GM19043 (cell line): ENCODE results near the gene ROBO1.
A peak's percentile ranks its signal among the peaks of the same experiment; 100 is the strongest.

Source experiments
- ATAC-seq: cut with Tn5 transposase; IDR thresholded peaks from one replicate; pipeline ENCODE4 v1.9.1; 2021; ENCODE audit warnings: low read depth; ENCODE audit not compliant: unreplicated experiment

The ROBO1 gene

GRCh38 chr3:78951342-78951945, 816.4 kb downstream of the ROBO1 start:
- no peak for ATAC-seq

GRCh38 chr3:78941587-78941986, 826.2 kb downstream of the ROBO1 start:
- no peak for ATAC-seq

GRCh38 chr3:78940626-78941025, 827.2 kb downstream of the ROBO1 start:
- ATAC-seq, result no peak

DNA sequence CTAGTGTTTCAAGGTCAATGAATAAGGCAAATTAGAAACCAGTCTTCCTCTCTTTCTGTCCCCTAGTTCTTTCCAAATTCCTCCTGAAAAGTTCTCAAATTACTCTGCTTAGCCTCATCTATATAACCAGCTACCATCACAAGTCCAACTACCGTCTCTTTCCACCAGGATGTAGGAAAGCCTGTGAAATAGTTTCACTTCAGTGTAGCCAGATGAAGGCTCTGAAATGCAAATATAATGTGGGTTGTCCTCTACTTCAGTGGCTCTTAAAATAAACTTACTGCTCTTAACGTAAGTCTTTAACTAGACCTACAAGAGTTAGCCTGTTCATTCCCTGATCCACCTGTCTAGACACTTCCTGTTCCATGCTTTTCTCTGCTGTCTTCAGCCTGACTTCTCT, 827.7 kb downstream of the ROBO1 start:
- no peak for ATAC-seq

DNA sequence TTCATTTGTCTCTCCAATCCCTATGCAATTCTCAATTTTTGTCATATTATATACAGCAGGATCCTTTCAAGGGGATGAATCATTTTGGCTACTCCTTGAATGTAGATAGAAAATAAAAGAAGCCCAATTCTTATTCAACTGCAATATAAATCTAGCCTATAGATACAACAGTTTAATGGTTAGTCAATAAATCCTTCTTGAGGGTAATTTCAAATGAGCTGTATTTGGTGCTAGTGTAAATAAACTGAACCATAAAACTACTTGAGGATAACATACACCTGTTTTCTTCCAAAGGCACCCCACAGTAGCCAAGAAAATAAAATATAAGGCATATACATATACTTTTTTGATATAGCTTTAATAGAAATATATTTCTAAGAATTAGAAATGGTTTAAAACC, 830.3 kb downstream of the ROBO1 start:
- ATAC-seq, result no peak

GRCh38 chr3:78927759-78928158, 840.0 kb downstream of the ROBO1 start:
- ATAC-seq, result no peak

GRCh38 chr3:78926523-78926922, 841.3 kb downstream of the ROBO1 start:
- no peak for ATAC-seq

GRCh38 chr3:78924711-78925110, 843.1 kb downstream of the ROBO1 start:
- ATAC-seq, result no peak

DNA sequence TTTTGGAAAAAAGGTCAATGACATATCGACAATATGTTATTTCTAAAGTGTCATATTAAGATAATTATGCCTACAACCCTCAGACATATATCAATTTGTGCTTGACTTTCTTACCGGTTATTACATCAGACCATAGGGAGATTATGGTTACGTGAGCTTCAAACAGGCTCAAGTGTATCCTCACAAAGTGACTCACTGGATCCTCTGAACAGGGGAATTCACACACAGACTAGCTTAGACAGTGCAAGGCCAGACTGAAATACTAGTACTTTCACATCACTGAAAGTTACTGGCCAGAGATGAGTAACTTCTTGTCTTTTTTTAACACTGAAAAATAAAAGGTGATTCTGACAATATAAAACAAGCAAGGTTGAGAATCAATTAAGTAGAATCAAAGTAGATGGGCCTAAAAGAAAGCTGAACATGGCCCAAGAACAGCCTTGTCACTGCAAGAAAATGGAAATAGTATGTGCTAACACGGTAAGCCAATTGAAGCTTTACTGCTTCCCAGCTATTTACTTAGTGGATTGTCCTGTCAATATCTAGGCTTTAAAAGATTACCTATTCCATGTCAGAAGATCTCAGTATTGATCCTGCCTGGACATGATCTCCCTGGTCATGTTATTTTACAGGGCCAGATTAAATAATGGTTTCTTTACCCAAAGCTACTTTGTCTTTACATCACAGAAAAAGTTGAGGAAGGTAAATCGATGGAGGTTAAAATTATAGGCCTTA, 848.6 kb downstream of the ROBO1 start:
- peak; percentile 67 for ATAC-seq

GRCh38 chr3:78918361-78919020, 849.3 kb downstream of the ROBO1 start:
- ATAC-seq, result no peak

- no peak for ATAC-seq
These were observed 850.3 kb downstream of the ROBO1 start for GRCh38 chr3:78917536-78917935.

GRCh38 chr3:78913711-78914110, 854.1 kb downstream of the ROBO1 start:
- no peak for ATAC-seq

- ATAC-seq, result no peak
These were observed 855.1 kb downstream of the ROBO1 start for GRCh38 chr3:78912687-78913086.

DNA sequence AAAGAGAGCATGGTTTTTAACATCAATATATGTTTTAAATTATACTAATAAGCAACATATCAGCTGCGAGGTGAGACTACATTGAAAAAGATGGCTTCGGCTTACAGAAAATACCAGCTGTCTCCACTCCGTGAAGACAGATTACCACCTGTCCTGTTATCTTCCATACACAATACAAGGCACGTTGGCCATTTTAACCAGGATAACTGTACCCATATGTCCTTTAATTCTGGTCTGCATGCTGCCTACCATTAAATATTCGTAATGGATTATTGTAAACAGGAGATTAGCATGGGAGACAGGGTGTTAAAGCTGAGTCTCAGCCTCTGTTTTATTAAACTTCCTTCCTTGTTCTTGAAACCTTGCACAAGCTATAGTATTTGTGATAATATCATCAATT, 855.5 kb downstream of the ROBO1 start:
- ATAC-seq, result no peak

GRCh38 chr3:78911394-78911793, 856.4 kb downstream of the ROBO1 start:
- ATAC-seq, result no peak

- ATAC-seq, result no peak
These were observed 859.6 kb downstream of the ROBO1 start for GRCh38 chr3:78908236-78908635.

- no peak for ATAC-seq
These were observed 860.4 kb downstream of the ROBO1 start for GRCh38 chr3:78907367-78907766.

DNA sequence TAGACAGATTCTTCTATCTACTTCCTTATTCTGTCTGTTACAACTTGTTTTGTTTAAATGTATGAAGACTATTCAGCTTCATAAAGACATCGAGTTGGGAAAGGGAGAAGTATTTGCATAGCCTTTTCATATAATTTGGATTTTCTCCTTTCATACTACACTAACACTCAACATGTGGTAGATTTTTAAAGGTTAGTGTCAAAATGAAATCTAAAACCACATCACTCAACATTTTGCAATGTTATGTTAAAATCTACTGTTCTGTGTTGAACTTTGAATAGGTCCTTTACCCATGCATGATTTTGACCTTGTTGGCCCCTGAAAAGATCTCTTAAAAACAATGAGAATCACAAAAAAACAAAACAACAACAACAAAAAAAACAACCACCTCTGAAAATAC, 860.9 kb downstream of the ROBO1 start:
- no peak for ATAC-seq

- no peak for ATAC-seq
These were observed 861.6 kb downstream of the ROBO1 start for GRCh38 chr3:78906245-78906644.

DNA sequence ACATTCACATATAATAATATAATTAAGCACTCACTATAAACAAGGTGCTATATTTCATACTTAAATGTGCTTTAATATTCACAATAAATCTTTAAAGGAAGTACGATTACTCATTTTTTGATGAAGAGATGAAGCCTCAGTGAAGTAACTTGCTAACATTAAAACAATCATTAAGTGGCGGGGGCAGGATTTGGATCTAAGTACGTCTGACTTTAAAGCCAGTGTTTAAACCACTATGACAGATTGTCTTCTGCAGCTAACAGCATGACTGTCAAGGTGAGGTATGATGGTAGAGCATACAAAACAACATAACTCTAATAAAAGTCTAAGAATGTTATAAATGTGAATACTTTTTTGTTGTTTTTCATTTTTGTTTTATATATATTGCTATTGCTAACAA, 862.1 kb downstream of the ROBO1 start:
- no peak for ATAC-seq

GRCh38 chr3:78901544-78901943, 866.3 kb downstream of the ROBO1 start:
- no peak for ATAC-seq

DNA sequence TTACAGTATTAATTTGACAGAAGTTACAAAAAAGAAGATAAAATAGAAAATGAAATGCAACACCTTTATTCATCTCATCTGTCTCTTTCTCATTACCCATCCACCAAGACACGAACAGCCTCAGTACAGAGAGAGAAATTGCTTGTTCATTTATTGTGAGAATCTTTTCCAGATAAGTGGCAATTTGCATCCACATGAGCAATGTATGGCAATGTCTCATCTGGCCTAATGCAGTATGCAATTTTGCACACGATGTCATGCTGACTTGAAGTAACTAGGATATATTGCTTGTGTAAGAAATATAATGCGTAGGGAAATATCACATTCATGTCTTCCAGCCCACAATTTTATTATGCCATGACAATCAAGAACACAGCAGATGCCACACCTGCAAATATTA, 866.9 kb downstream of the ROBO1 start:
- no peak for ATAC-seq
